Osteoblast (primary cell): Measurements from ENCODE around the gene TOP3A. TPM values are rescaled to one million over a fixed set of nuclear protein-coding genes. Genes with fewer than 3 reads are reported as not detected.

Source experiments
- DNase-seq: peaks from one replicate; pipeline ENCODE4 v3.0.0; 2011; ENCODE audit warnings: low spot score, mixed read lengths; ENCODE audit not compliant: insufficient read length; ENCODE audit errors: missing footprints
- H2AFZ ChIP-seq: 2 replicates; pipeline ENCODE4 v1.6.0; 2011; ENCODE audit warnings: mild to moderate bottlenecking, low read length
- H3K27ac ChIP-seq: 2 replicates; pipeline ENCODE4 v1.5.1; 2011; ENCODE audit warnings: mild to moderate bottlenecking, low read depth, low read length, moderate library complexity
- H3K27me3 ChIP-seq: 2 replicates; pipeline ENCODE4 v1.6.0; 2012; ENCODE audit warnings: mild to moderate bottlenecking, control low read depth, inconsistent platforms, low read length, moderate library complexity; ENCODE audit not compliant: insufficient read depth
- H3K36me3 ChIP-seq: 2 replicates; pipeline ENCODE4 v1.5.1; 2011; ENCODE audit warnings: mild to moderate bottlenecking, low read length, control low read depth, moderate library complexity; ENCODE audit not compliant: insufficient read depth
- H3K4me1 ChIP-seq: 2 replicates; pipeline ENCODE4 v1.5.1; 2011; ENCODE audit warnings: mild to moderate bottlenecking, low read length, control low read depth, moderate library complexity; ENCODE audit not compliant: insufficient read depth
- H3K4me2 ChIP-seq: 2 replicates; pipeline ENCODE4 v1.6.0; 2011; ENCODE audit warnings: mild to moderate bottlenecking, low read length; ENCODE audit not compliant: insufficient read depth
- H3K4me3 ChIP-seq: fragments of 200-600 bp; sonication (generic); 3 replicates; pipeline ENCODE4 v1.5.1; 2012; ENCODE audit warnings: mild to moderate bottlenecking, low read length, inconsistent platforms; ENCODE audit not compliant: insufficient read depth
- H3K79me2 ChIP-seq: 2 replicates; pipeline ENCODE4 v1.6.0; 2012; ENCODE audit warnings: mild to moderate bottlenecking, low read length, control low read depth, inconsistent platforms; ENCODE audit not compliant: insufficient read depth
- H3K9me3 ChIP-seq: 2 replicates; pipeline ENCODE4 v1.5.1; 2011; ENCODE audit warnings: low read depth, low read length, control low read depth
- H4K20me1 ChIP-seq: 2 replicates; pipeline ENCODE4 v1.6.0; 2012; ENCODE audit warnings: mild to moderate bottlenecking, low read length, control low read depth; ENCODE audit not compliant: insufficient read depth
- total RNA-seq: library from RNA; depleted of rRNA; stranded (reverse); fragments of >200 nt; gene quantifications from 2 replicates; pipeline ENCODE4 v1.2.3, GENCODE V29; 2012
- TF ChIP-seq, protein P1 (sequence below): IDR thresholded peaks from 2 replicates; pipeline ENCODE4 v1.5.1; 2011; ENCODE audit warnings: mild to moderate bottlenecking, low read depth, low read length, moderate library complexity; ENCODE audit errors: extremely low read depth

Gene TOP3A
- 36.2 and 39.5 TPM in 2 replicates for total RNA-seq

DNA sequence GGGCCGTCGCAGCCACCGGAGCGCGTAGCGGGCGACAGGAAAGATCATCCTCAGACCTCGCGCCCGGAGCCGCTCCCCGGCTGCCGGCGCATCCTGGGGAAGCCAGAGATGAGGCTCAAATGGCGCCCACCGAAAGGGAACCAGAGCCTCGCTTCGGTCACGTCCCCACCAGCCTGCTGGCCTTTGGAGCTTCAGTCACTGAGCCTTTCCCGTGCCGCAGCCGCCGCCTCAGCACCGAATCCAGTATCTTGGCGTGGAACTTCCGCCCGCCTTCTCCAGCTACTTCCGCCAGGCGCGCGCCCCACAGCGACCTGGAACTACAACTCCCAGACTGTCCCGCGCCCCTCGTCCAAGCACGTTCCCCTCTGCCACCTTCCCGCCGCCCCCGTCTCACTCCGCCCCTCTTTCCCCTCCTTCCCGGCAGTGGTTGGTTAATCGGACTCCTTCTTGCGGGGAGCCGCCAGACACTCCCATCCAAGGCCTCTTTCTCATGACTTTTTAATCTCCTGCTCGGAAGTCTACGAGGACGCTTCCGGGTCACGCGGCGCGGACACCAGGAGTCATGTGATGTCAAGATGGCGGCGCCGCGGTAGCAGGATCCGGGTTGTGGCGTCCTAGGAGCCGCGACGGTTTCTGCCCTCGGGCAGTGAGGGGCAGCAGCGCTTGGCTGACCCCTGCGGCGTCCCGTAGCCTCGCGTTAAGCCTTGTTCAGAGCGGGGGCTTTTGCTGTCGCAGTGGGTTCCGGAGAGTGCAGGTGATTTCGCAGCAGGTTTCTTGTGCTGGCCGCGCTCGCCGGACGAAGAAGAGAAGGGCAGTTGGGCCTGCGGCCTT is at the start of gene TOP3A, which contains the start of gene SMCR8:
TOP3A (minus strand) TSS at position 264 of the 831 bp plus-strand sequence; CDS start at position 48, 216 bp downstream.
SMCR8 (plus strand) TSS at position 563 of the 831 bp plus-strand sequence. CDS start 497 bp downstream, outside the sequence.
- Histone ChIP-seq H2AFZ (peak within 1 kb of the TSS; percentile 96), H3K4me2 (peak within 1 kb of the TSS; percentile 99), H4K20me1 (peaks cover 51% of the 10 kb centered on the region), H3K4me3 (peak within 1 kb of the TSS; percentile 96), H3K27me3 (no peaks in the 10 kb centered on the region), H3K36me3 (peaks cover 39% of the 10 kb centered on the region), H3K27ac (peak within 1 kb of the TSS; percentile 93), H3K4me1 (peaks cover 37% of the 10 kb centered on the region), H3K9me3 (no peaks in the 10 kb centered on the region), H3K79me2 (peaks cover 93% of the 10 kb centered on the region)
- peak; percentile 98 for DNase-seq
- TF ChIP-seq, protein P1, sequence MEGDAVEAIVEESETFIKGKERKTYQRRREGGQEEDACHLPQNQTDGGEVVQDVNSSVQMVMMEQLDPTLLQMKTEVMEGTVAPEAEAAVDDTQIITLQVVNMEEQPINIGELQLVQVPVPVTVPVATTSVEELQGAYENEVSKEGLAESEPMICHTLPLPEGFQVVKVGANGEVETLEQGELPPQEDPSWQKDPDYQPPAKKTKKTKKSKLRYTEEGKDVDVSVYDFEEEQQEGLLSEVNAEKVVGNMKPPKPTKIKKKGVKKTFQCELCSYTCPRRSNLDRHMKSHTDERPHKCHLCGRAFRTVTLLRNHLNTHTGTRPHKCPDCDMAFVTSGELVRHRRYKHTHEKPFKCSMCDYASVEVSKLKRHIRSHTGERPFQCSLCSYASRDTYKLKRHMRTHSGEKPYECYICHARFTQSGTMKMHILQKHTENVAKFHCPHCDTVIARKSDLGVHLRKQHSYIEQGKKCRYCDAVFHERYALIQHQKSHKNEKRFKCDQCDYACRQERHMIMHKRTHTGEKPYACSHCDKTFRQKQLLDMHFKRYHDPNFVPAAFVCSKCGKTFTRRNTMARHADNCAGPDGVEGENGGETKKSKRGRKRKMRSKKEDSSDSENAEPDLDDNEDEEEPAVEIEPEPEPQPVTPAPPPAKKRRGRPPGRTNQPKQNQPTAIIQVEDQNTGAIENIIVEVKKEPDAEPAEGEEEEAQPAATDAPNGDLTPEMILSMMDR: no peak

GRCh38 chr17:18364166-18364565 is 49.4 kb upstream of the TOP3A start:
- TF ChIP-seq, protein P1: no peak
- Histone ChIP-seq H3K4me3 (no peak overlapping the region), H3K4me2 (no peak overlapping the region), H2AFZ (no peak overlapping the region), H3K9me3 (no peaks in the 10 kb centered on the region), H3K79me2 (peaks cover 11% of the 10 kb centered on the region), H3K4me1 (peaks cover 4% of the 10 kb centered on the region), H4K20me1 (no peaks in the 10 kb centered on the region), H3K27me3 (peaks cover 2% of the 10 kb centered on the region), H3K36me3 (no peaks in the 10 kb centered on the region), H3K27ac (no peak overlapping the region)
- no peak for DNase-seq

- TF ChIP-seq, protein P1: no peak
- H3K27me3 ChIP-seq: no peaks in the 10 kb centered on the region
- peak within 1 kb of the TSS; percentile 81 for H3K4me2 ChIP-seq
- peaks cover 11% of the 10 kb centered on the region for H3K79me2 ChIP-seq
- H3K4me3 ChIP-seq: peak within 1 kb of the TSS; percentile 83
- H2AFZ ChIP-seq: peak within 1 kb of the TSS; percentile 87
- no peaks in the 10 kb centered on the region for H4K20me1 ChIP-seq
- peaks cover 4% of the 10 kb centered on the region for H3K4me1 ChIP-seq
- H3K27ac ChIP-seq: peak within 1 kb of the TSS; percentile 39
- DNase-seq: peak; percentile 99
- H3K9me3 ChIP-seq: no peaks in the 10 kb centered on the region
- no peaks in the 10 kb centered on the region for H3K36me3 ChIP-seq
These were observed 48.6 kb upstream of the TOP3A start, which contains the start of gene SHMT1 for GRCh38 chr17:18363101-18364049. SHMT1 (minus strand) TSS chr17:18363550; CDS start chr17:18355981, 7,569 bp downstream.
